ENCODE data around the gene SLC2A5.

GRCh38 chr1:9045861-9046510, 23.4 kb downstream of the SLC2A5 start:
- no peak for TF ChIP-seq CTCF (IDR thresholded peaks at IDR 0.05)
- no peak for TF ChIP-seq POLR2A (IDR thresholded peaks at IDR 0.05)

All from adrenal gland (tissue), 5 donors.